Fibroblast of the aortic adventitia (primary cell): Measurements from ENCODE around the gene CPA5. TPM values are rescaled to one million over a fixed set of nuclear protein-coding genes. Genes with fewer than 3 reads are reported as not detected.

Experiments
- DNase-seq: peaks from one replicate; pipeline ENCODE4 v3.0.0-alpha.2; 2010; ENCODE audit warnings: low read depth
- H3K4me3 ChIP-seq: 2 replicates; pipeline ENCODE4 v1.5.1; 2011; ENCODE audit warnings: low read depth, mild to moderate bottlenecking, control low read depth, low read length, moderate library complexity
- total RNA-seq: library from RNA; depleted of rRNA; stranded (reverse); fragments of >200 nt; gene quantifications from 2 replicates; pipeline ENCODE4 v1.2.3, GENCODE V29; 2012; ENCODE audit warnings: low replicate concordance
- TF ChIP-seq, protein P1 (sequence below): IDR thresholded peaks from 2 replicates; pipeline ENCODE4 v1.5.1; 2011; ENCODE audit warnings: mild to moderate bottlenecking, low read length, control low read depth, inconsistent platforms; ENCODE audit not compliant: insufficient read depth

CPA5 gene
- total RNA-seq, 1 donor: 0.09 TPM

DNA sequence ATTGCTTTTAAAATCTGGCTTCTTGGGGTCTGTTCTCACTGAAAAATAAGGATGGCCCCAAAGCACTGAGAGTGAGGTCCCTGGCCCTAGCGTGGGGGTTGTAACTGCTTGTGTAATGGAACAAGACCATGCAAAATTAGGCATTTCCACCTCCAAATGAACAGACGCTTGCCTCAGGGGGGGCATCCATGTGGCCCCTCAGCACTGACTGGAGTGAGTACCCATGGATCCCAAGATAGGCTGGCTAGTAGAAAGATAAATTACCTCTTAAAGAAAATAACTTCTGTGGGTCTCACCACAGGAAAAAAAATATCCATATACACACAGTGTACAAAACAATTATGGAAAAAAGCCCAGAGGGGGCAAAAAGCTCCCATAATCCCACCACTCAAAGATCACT is 20.5 kb downstream of the CPA5 start:
- H3K4me3 ChIP-seq: no peak overlapping the region
- TF ChIP-seq, protein P1, sequence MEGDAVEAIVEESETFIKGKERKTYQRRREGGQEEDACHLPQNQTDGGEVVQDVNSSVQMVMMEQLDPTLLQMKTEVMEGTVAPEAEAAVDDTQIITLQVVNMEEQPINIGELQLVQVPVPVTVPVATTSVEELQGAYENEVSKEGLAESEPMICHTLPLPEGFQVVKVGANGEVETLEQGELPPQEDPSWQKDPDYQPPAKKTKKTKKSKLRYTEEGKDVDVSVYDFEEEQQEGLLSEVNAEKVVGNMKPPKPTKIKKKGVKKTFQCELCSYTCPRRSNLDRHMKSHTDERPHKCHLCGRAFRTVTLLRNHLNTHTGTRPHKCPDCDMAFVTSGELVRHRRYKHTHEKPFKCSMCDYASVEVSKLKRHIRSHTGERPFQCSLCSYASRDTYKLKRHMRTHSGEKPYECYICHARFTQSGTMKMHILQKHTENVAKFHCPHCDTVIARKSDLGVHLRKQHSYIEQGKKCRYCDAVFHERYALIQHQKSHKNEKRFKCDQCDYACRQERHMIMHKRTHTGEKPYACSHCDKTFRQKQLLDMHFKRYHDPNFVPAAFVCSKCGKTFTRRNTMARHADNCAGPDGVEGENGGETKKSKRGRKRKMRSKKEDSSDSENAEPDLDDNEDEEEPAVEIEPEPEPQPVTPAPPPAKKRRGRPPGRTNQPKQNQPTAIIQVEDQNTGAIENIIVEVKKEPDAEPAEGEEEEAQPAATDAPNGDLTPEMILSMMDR: no peak
- DNase-seq: no peak

DNA sequence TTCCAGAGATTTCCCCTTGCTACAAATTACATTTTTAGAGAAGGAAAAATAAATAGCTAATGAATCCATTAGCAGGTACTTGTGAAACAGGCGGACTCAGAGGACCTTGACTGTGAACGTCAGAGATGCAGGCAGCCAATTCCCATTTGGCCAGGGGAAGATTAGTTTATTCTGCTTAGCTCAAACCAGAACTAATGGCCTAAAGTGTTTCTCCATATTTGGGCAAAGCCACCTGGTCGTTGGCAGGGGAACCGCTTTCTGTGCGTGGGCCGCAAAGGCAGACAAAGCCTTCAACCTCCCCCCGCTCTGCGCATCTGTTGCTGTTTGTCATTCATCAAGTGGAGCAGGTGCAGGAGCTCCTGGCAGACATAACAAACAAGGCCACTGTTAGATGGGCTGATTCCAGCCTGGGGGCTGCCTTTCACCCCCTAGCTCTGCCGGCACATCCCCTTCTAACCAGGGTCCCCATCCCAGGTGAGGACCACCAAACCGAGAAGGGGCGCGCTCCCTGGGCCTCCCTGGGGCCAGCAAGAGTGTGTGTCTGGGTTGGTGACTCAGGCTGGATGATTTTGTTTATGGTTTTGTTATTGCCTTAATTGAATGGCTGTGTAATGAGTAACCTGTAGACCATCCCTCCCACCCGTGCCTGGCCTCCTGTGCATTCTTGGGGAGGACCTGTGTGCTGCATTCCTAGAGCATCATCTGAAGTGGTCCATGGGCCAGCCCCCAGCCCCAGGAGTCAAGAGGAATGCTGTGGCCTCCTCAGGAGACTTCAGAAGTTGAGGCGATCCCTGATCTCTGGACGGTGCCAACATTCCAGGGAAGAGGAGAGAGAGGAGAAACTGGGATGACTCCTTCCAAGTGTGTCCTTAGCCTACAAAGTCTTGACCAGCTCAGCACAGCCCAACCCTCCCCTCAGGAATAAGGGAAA is 21.2 kb downstream of the CPA5 start:
- peak; percentile 71 for DNase-seq
- TF ChIP-seq, protein P1: no peak

GRCh38 chr7:130366564-130366963 is 21.9 kb downstream of the CPA5 start:
- DNase-seq: no peak
- H3K4me3 ChIP-seq: no peak overlapping the region
- TF ChIP-seq, protein P1: no peak

More for the DNA sequence above, 21.2 kb downstream of the CPA5 start:
- no peak overlapping the region for H3K4me3 ChIP-seq

GRCh38 chr7:130367088-130367755 is 22.6 kb downstream of the CPA5 start:
- no peak for DNase-seq

DNA sequence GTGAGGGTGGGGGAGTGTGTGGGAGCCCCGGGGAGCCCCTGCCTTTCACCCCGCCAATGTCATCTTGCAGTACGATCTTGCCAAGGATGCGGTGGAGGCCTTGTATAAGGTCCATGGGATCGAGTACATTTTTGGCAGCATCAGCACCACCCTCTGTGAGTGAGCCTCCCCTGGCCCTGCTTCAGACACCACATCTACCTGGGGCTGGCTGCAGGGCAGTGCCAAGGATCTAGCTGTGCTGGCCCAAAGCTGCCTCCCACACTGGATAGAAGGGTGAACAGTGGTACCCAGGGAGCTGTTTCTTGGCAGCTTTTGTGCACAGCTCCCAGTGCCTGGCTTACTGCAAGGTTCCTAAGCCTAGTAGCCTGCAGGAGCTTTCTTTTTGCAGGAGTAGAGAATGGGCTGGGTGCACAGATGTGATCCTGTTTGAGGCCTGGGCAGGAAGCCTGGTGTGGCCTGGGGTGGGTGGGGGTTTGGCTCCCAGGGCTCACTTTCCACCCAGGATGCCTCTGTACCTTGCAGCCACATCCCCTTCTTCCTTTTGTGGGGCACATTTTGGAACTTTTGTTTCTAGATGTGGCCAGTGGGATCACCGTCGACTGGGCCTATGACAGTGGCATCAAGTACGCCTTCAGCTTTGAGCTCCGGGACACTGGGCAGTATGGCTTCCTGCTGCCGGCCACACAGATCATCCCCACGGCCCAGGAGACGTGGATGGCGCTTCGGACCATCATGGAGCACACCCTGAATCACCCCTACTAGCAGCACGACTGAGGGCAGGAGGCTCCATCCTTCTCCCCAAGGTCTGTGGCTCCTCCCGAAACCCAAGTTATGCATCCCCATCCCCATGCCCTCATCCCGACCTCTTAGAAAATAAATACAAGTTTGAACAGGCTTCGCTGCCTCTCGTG is 23.5 kb downstream of the CPA5 start:
- H3K4me3 ChIP-seq: no peak overlapping the region
- no peak for DNase-seq
- TF ChIP-seq, protein P1: no peak

More at GRCh38 chr7:130367088-130367755, 22.6 kb downstream of the CPA5 start:
- TF ChIP-seq, protein P1: no peak
- no peak overlapping the region for H3K4me3 ChIP-seq

DNA sequence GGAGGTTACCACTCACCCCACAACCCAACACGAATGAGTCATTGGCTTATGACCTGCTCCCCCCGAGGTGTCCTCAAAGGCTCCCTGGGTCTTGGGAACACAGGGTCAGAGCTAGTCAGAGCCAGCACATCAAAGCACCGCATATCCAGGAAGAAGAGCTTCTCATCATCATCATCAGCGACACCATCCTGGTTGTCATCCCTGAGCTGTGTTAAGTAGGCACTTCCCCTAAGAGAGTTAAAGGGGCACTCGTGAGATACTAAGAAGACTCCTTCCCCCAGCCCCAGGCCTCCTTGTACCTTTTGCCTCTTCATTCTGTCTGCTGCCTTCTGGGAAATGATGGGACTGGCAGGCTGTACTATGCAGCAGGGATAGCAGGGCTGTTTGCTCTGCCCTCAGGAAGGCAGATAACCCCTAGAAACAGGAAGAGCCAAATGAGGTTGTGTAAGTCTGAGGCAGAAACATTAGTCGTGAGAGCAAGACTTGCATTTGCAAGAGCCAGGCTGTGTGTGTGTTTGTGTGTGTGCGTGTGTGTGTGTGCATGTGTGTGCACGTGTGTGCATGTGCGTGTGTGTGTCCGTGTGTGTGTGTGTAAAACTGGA is 24.6 kb downstream of the CPA5 start:
- no peak overlapping the region for H3K4me3 ChIP-seq
- DNase-seq: peak; percentile 78
- TF ChIP-seq, protein P1: no peak
